Caco-2 (cell line): ENCODE data around the gene STRA8. TPM values are rescaled to one million over a fixed set of nuclear protein-coding genes. Genes with fewer than 3 reads are reported as not detected.

Source experiments
- BruUV-seq: library from RNA; stranded (reverse); fragments of 400-500 nt; replicated peaks from 2 replicates; lab custom pipeline; 2021; lab: Mats Ljungman, UMichigan
- CTCF ChIA-PET: fragments of 300-600 bp; sonication (Branson Sonifier 250); formaldehyde crosslinking; loops from one replicate; lab custom pipeline; 2022; ENCODE audit warnings: antibody characterized with exemption; lab: Charles Lee
- POLR2A ChIA-PET: fragments of 300-600 bp; sonication (Branson Sonifier 250); formaldehyde crosslinking; loops from one replicate; lab custom pipeline; 2022; ENCODE audit warnings: antibody characterized with exemption; lab: Charles Lee
- DNase-seq, 2 experiments: peaks; one replicate each; pipeline versions ENCODE4 v3.0.0 to v3.0.0-alpha.2; 2020 to 2022
- H3K27me3 ChIP-seq: replicated peaks from 2 replicates; pipeline ENCODE4 v1.6.0; 2011; ENCODE audit warnings: low read length; ENCODE audit not compliant: control insufficient read depth, insufficient read depth
- H3K36me3 ChIP-seq: 2 replicates; pipeline ENCODE4 v1.5.1; 2011; ENCODE audit warnings: low read length; ENCODE audit not compliant: control insufficient read depth, insufficient read depth
- H3K4me1 ChIP-seq: fragments of 250-450 bp; sonication (Bioruptor Pico); 2 replicates; pipeline ENCODE4 v1.5.1; 2020; ENCODE audit warnings: mild to moderate bottlenecking
- H3K4me3 ChIP-seq: 2 replicates; pipeline ENCODE4 v1.5.1; 2011; ENCODE audit warnings: low read depth, mild to moderate bottlenecking, control low read depth, low read length
- H3K9me3 ChIP-seq: fragments of 250-450 bp; sonication (Bioruptor Pico); 2 replicates; pipeline ENCODE4 v1.5.1; 2020; ENCODE audit warnings: mild to moderate bottlenecking, moderate library complexity
- H3K27ac Mint-ChIP-seq: one replicate; pipeline ENCODE4 v1.8.0; 2022; ENCODE audit warnings: mixed read lengths; ENCODE audit not compliant: unreplicated experiment
- H3K27me3 Mint-ChIP-seq: one replicate; pipeline ENCODE4 v1.8.0; 2022; ENCODE audit warnings: mixed read lengths; ENCODE audit not compliant: insufficient read depth, unreplicated experiment
- H3K36me3 Mint-ChIP-seq: one replicate; pipeline ENCODE4 v1.8.0; 2022; ENCODE audit warnings: mild to moderate bottlenecking, mixed read lengths; ENCODE audit not compliant: insufficient read depth, unreplicated experiment
- H3K4me1 Mint-ChIP-seq: one replicate; pipeline ENCODE4 v1.8.0; 2022; ENCODE audit warnings: low read depth, mixed read lengths; ENCODE audit not compliant: unreplicated experiment
- H3K4me3 Mint-ChIP-seq: one replicate; pipeline ENCODE4 v1.8.0; 2022; ENCODE audit warnings: mild to moderate bottlenecking, moderate library complexity, mixed read lengths; ENCODE audit not compliant: unreplicated experiment
- H3K9me3 Mint-ChIP-seq: one replicate; pipeline ENCODE4 v1.8.0; 2022; ENCODE audit warnings: mixed read lengths; ENCODE audit not compliant: unreplicated experiment
- intact Hi-C: fragments of 100-400 bp; cut with micrococcal nuclease; formaldehyde crosslinking; loops from one replicate; pipeline ENCODE4 v1.10.0; 2022; ENCODE audit not compliant: unreplicated experiment
- total RNA-seq: library from RNA; stranded (reverse); gene quantifications from 2 replicates; pipeline ENCODE4 v1.2.3, GENCODE V29; 2022
- TF ChIP-seq, protein P1 (sequence below), 2 experiments: fragments of 200-600 bp in 1 of 2; IDR thresholded peaks; 1 replicate in 1 of 2; 2 replicates in 1 of 2; pipeline versions ENCODE4 v1.5.1 to v1.8.0; 2011 to 2022; ENCODE audit warnings: antibody characterized with exemption in 1 of 2, control low read depth in 1 of 2, inconsistent platforms in 1 of 2, low read depth in 1 of 2, low read length in 1 of 2, mild to moderate bottlenecking in 1 of 2, moderate library complexity in 1 of 2; ENCODE audit not compliant: insufficient read depth in 1 of 2, severe bottlenecking in 1 of 2, unreplicated experiment in 1 of 2

STRA8 gene
- total RNA-seq, 1 experiment from 2014 or later = not detected

DNA sequence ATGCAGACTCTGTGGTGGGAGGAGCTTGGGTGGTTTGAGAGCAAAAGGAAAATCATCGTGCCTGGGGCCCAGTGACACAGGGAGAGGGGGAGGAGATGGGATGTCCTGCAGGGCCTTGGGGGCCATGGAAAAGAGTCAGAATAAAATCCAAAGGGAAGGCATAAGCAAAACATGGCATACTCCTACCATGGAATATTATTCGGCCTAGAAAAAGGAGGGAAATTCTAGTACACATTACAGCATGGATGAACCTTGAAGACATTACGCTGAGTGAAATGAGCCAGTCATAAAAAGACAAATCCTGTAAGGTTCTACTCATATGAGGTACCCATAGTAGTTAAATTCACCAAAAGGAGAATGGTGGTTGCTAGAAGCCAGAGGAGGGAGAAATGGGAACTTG, 38.7 kb downstream of the STRA8 start:
- no peak overlapping the region for H3K4me3 ChIP-seq

DNA sequence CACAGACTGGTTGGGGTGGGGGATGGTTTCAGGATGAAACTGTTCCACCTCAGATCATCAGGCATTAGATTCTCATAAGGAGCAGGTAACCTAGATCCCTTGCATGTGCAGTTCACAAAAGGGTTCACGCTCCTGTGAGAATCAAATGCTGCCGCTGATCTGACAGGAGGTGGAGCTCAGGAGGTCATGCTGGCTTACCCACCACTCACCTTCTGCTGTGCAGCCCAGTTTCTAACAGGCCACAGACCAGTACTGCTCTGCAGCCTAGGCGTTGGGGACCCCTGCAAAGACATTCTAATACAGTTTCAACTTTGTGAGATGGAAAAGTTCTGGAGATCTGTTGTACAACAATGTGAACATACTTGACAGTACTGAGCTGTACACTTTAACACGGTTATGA, 39.9 kb downstream of the STRA8 start:
- H3K36me3 ChIP-seq = no peaks in the 10 kb centered on the region
- no peaks in the 10 kb centered on the region for H3K27me3 Mint-ChIP-seq
- no TSS peak for BruUV-seq
- no peaks in the 10 kb centered on the region; the same call in 1 of the 2 replicates for H3K9me3 ChIP-seq
- no peaks in the 10 kb centered on the region for H3K9me3 Mint-ChIP-seq
- no peak overlapping the region for H3K27ac Mint-ChIP-seq
- TF ChIP-seq, protein P1, sequence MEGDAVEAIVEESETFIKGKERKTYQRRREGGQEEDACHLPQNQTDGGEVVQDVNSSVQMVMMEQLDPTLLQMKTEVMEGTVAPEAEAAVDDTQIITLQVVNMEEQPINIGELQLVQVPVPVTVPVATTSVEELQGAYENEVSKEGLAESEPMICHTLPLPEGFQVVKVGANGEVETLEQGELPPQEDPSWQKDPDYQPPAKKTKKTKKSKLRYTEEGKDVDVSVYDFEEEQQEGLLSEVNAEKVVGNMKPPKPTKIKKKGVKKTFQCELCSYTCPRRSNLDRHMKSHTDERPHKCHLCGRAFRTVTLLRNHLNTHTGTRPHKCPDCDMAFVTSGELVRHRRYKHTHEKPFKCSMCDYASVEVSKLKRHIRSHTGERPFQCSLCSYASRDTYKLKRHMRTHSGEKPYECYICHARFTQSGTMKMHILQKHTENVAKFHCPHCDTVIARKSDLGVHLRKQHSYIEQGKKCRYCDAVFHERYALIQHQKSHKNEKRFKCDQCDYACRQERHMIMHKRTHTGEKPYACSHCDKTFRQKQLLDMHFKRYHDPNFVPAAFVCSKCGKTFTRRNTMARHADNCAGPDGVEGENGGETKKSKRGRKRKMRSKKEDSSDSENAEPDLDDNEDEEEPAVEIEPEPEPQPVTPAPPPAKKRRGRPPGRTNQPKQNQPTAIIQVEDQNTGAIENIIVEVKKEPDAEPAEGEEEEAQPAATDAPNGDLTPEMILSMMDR (IDR thresholded peaks at IDR 0.05; ENCODE audit: insufficient read depth in 1 of 2, low read depth in 1 of 2, low read length in 1 of 2, severe bottlenecking in 1 of 2, unreplicated experiment in 1 of 2) = no peak
- no peak overlapping the region for H3K4me3 Mint-ChIP-seq
- ChIA-PET CTCF (interaction anchor here (0.6 to 1.9 kb wide), 4 partner anchors 27 to 436 kb away, joined by 3 to 8 read pairs (median 4); no protein-coding TSS in a partner anchor), POLR2A (no interaction called here)
- no peaks in the 10 kb centered on the region for H3K4me1 ChIP-seq
- no peak overlapping the region for H3K4me3 ChIP-seq
- no peaks in the 10 kb centered on the region for H3K27me3 ChIP-seq
- H3K4me1 Mint-ChIP-seq = no peaks in the 10 kb centered on the region
- DNase-seq = no peak
- intact Hi-C loops = loop anchor here (10.0 kb wide), 1 partner anchor 589 kb away; no protein-coding TSS in a partner anchor
- H3K36me3 Mint-ChIP-seq = no peaks in the 10 kb centered on the region

More for the DNA sequence above, 38.7 kb downstream of the STRA8 start:
- H3K36me3 Mint-ChIP-seq = no peaks in the 10 kb centered on the region
- Histone ChIP-seq H3K9me3 (peaks cover under 1% of the 10 kb centered on the region), H3K36me3 (no peaks in the 10 kb centered on the region), H3K4me1 (no peaks in the 10 kb centered on the region), H3K27me3 (0 out of 2 replicates have a peak, but pooled peaks cover under 1% of the 10 kb centered on the region)
- CTCF ChIA-PET = no interaction called here
- DNase-seq = no peak
- H3K27me3 Mint-ChIP-seq = no peaks in the 10 kb centered on the region
- no peak overlapping the region for H3K27ac Mint-ChIP-seq
- TF ChIP-seq, protein P1 (IDR thresholded peaks at IDR 0.05; ENCODE audit: insufficient read depth in 1 of 2, low read depth in 1 of 2, low read length in 1 of 2, severe bottlenecking in 1 of 2, unreplicated experiment in 1 of 2) = no peak
- POLR2A ChIA-PET = no interaction called here
- no TSS peak for BruUV-seq
- H3K9me3 Mint-ChIP-seq = no peaks in the 10 kb centered on the region
- intact Hi-C loops = loop anchor here (10.0 kb wide), 1 partner anchor 588 kb away; no protein-coding TSS in a partner anchor
- no peak overlapping the region for H3K4me3 Mint-ChIP-seq
- H3K4me1 Mint-ChIP-seq = no peaks in the 10 kb centered on the region

- Histone ChIP-seq H3K27me3 (no peaks in the 10 kb centered on the region), H3K4me1 (no peaks in the 10 kb centered on the region), H3K9me3 (no peaks in the 10 kb centered on the region; the same call in 1 of the 2 replicates), H3K4me3 (no peak overlapping the region), H3K36me3 (no peaks in the 10 kb centered on the region)
- H3K4me3 Mint-ChIP-seq = no peak overlapping the region
- H3K4me1 Mint-ChIP-seq = no peaks in the 10 kb centered on the region
- CTCF ChIA-PET = interaction anchor here (0.6 to 2.1 kb wide), 15 partner anchors 8 to 371 kb away, joined by 3 to 28 read pairs (median 5); partner anchors contain the start of gene WDR91
- no peaks in the 10 kb centered on the region for H3K36me3 Mint-ChIP-seq
- no TSS peak for BruUV-seq
- intact Hi-C loops = loop anchor here (2.0 to 10.0 kb wide), 2 partner anchors 236 to 590 kb away; partner anchors contain the start of gene CNOT4
- POLR2A ChIA-PET = no interaction called here
- no peaks in the 10 kb centered on the region for H3K27me3 Mint-ChIP-seq
- TF ChIP-seq, protein P1 (IDR thresholded peaks at IDR 0.05; ENCODE audit: insufficient read depth in 1 of 2, low read depth in 1 of 2, low read length in 1 of 2, severe bottlenecking in 1 of 2, unreplicated experiment in 1 of 2) = peak; percentile 65 to 92
- no peak overlapping the region for H3K27ac Mint-ChIP-seq
- DNase-seq = peak; percentile 56 to 78
- no peaks in the 10 kb centered on the region for H3K9me3 Mint-ChIP-seq
These were observed 41.0 kb downstream of the STRA8 start for GRCh38 chr7:135274495-135275268.
